Upper lobe of left lung (tissue), 4 donors: ENCODE results near the gene IQCN.

ENCODE experiments used
- EP300 ChIP-seq, 4 donors: sonication (generic); formaldehyde crosslinking; IDR thresholded peaks; one replicate each; pipeline ENCODE4 v1.5.1; 2017; ENCODE audit warnings: antibody characterized with exemption in 4 of 4, control low read depth in 2 of 4
- POLR2A ChIP-seq, 4 donors: fragments of 450-650 bp; IDR thresholded peaks; one replicate each; pipeline ENCODE4 v1.5.1; 2016 to 2017; ENCODE audit warnings: antibody characterized with exemption in 4 of 4, mild to moderate bottlenecking in 2 of 4
- TF ChIP-seq, protein P1 (sequence below), 6 experiments: fragments of 450-650 bp in 4 of 6; fragments of 200-600 bp in 2 of 6; sonication (generic) in 2 of 6; IDR thresholded peaks; one replicate each; pipeline ENCODE4 v1.5.1; 2016 to 2019; ENCODE audit warnings: antibody characterized with exemption in 6 of 6

DNA sequence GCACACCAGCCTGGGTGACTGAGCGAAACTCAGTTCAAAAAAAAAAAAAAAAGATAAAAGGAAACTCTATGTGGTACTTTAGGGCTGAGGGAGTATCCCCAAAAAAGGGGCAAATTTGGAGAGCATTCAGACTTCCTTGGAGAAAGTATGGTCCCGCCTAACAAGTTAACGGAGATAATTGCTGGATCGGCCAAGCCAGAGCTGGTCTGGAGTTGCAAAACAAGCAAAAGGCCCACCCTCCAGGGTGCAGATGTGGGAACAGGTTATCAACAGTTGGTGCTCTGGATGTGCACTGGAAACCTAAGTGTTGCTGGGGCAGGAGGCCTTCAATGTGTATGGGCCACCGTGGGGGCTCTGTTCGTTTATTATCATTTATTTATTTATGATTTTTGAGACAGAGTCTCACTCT, 2.8 kb downstream of the IQCN start:
- TF ChIP-seq, protein P1, sequence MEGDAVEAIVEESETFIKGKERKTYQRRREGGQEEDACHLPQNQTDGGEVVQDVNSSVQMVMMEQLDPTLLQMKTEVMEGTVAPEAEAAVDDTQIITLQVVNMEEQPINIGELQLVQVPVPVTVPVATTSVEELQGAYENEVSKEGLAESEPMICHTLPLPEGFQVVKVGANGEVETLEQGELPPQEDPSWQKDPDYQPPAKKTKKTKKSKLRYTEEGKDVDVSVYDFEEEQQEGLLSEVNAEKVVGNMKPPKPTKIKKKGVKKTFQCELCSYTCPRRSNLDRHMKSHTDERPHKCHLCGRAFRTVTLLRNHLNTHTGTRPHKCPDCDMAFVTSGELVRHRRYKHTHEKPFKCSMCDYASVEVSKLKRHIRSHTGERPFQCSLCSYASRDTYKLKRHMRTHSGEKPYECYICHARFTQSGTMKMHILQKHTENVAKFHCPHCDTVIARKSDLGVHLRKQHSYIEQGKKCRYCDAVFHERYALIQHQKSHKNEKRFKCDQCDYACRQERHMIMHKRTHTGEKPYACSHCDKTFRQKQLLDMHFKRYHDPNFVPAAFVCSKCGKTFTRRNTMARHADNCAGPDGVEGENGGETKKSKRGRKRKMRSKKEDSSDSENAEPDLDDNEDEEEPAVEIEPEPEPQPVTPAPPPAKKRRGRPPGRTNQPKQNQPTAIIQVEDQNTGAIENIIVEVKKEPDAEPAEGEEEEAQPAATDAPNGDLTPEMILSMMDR (IDR thresholded peaks at IDR 0.05), result no peak
- TF ChIP-seq POLR2A (IDR thresholded peaks at IDR 0.05) (no peak), EP300 (IDR thresholded peaks at IDR 0.05) (no peak)
